HepG2 (cell line): ENCODE data around the gene IRF4. TPM values are rescaled to one million over a fixed set of nuclear protein-coding genes. Genes with fewer than 3 reads are reported as not detected.
A peak's percentile ranks its signal among the peaks of the same experiment; 100 is the strongest.

ENCODE experiments used
- ATAC-seq: fragments of 200-7000 bp; cut with Tn5 transposase; 3 replicates; pipeline ENCODE4 v1.9.1; 2020; ENCODE audit warnings: mild to moderate bottlenecking, moderate library complexity
- BruUV-seq: library from RNA; stranded (reverse); fragments of 400-500 nt; replicated peaks from 2 replicates; lab custom pipeline; 2021; lab: Mats Ljungman, UMichigan
- CTCF ChIA-PET: fragments of 300-600 bp; formaldehyde crosslinking; extraction: SDS; loops from one replicate; lab custom pipeline; 2021; ENCODE audit warnings: low total read pairs, inconsistent platforms, low intra/inter-chr PET ratio; lab: Yijun Ruan, JAX
- POLR2A ChIA-PET: fragments of 350-600 bp; sonication (Branson Sonifier 250); formaldehyde crosslinking; loops from one replicate; lab custom pipeline; 2020; ENCODE audit warnings: antibody characterized with exemption, inconsistent platforms; lab: Yijun Ruan, JAX
- DNase-seq: peaks from one replicate; pipeline ENCODE4 v3.0.0-alpha.2; 2015; ENCODE audit warnings: low spot score
- FAIRE-seq: peaks from 3 replicates; lab custom pipeline; 2011; peaks lifted over from hg19 to GRCh38; lab: Jason Lieb, UNC
- H2AFZ ChIP-seq: one replicate; pipeline ENCODE4 v1.6.1; 2011; ENCODE audit warnings: low read length, inconsistent platforms
- H3K27ac ChIP-seq: fragments of 300-600 bp; 3 replicates; pipeline ENCODE4 v1.8.0; 2011; ENCODE audit warnings: mixed run types, mild to moderate bottlenecking, mixed read lengths, low read length, inconsistent platforms; ENCODE audit not compliant: insufficient read depth; ENCODE audit errors: extremely low read length
- H3K27me3 ChIP-seq, 2 experiments: fragments of 200-600 bp in 1 of 2; 2 replicates in 1 of 2; 3 replicates in 1 of 2; pipeline versions ENCODE4 v1.6.0 to v1.8.0; 2011; ENCODE audit warnings: low read length in 2 of 2, mild to moderate bottlenecking in 2 of 2, moderate library complexity in 2 of 2, inconsistent platforms in 1 of 2; ENCODE audit not compliant: insufficient read depth in 2 of 2, control insufficient read depth in 1 of 2
- H3K36me3 ChIP-seq, 2 experiments: fragments of 200-600 bp in 1 of 2; replicated peaks in 1 of 2; 2 replicates in 1 of 2; 3 replicates in 1 of 2; pipeline versions ENCODE4 v1.5.1 to v1.8.0; 2011; ENCODE audit warnings: low read length in 2 of 2, inconsistent platforms in 1 of 2; ENCODE audit not compliant: insufficient read depth in 2 of 2, control insufficient read depth in 1 of 2
- H3K4me1 ChIP-seq: 2 replicates; pipeline ENCODE4 v1.5.1; 2012; ENCODE audit warnings: low read length, inconsistent platforms; ENCODE audit not compliant: insufficient read depth
- H3K4me2 ChIP-seq: 2 replicates; pipeline ENCODE4 v1.6.0; 2011; ENCODE audit warnings: low read depth, low read length, inconsistent platforms
- H3K4me3 ChIP-seq, 3 experiments: fragments of 200-600 bp in 1 of 3; sonication (generic), shearing (Covaris generic) in 1 of 3; replicated peaks in 1 of 3; 2 replicates each; pipeline ENCODE4 v1.5.1; 2011 to 2016; ENCODE audit warnings: low read length in 3 of 3, inconsistent platforms in 2 of 3, low read depth in 2 of 3, mild to moderate bottlenecking in 2 of 3, control low read depth in 1 of 3, mixed read lengths in 1 of 3; ENCODE audit not compliant: insufficient read depth in 1 of 3
- H3K79me2 ChIP-seq: one replicate; pipeline ENCODE4 v1.6.1; 2011; ENCODE audit warnings: low read length, inconsistent platforms; ENCODE audit not compliant: insufficient read depth
- H3K9ac ChIP-seq: 2 replicates; pipeline ENCODE4 v1.6.0; 2011; ENCODE audit warnings: mild to moderate bottlenecking, low read depth, low read length, inconsistent platforms; ENCODE audit not compliant: insufficient read depth
- H3K9me3 ChIP-seq: 2 replicates; pipeline ENCODE4 v1.5.1; 2012; ENCODE audit warnings: mild to moderate bottlenecking, low read length
- H4K20me1 ChIP-seq: 2 replicates; pipeline ENCODE4 v1.6.0; 2011; ENCODE audit warnings: inconsistent platforms, mild to moderate bottlenecking, low read length, moderate library complexity; ENCODE audit not compliant: insufficient read depth
- MAX ChIP-seq: IDR thresholded peaks from 2 replicates; pipeline ENCODE4 v1.6.1; 2012; ENCODE audit warnings: inconsistent platforms
- MNT ChIP-seq: fragments of 450-650 bp; IDR thresholded peaks from 2 replicates; pipeline ENCODE4 v1.6.1; 2016
- NFYC ChIP-seq: IDR thresholded peaks from 2 replicates; pipeline ENCODE4 v1.6.1; 2016; ENCODE audit warnings: missing genetic modification reagents, missing compliant biosample characterization
- RFX3 ChIP-seq: IDR thresholded peaks from 2 replicates; pipeline ENCODE4 v1.6.1; 2016; ENCODE audit warnings: missing biosample characterization, missing genetic modification reagents
- SMARCC2 ChIP-seq: fragments of 450-650 bp; IDR thresholded peaks from 2 replicates; pipeline ENCODE4 v1.6.1; 2017; ENCODE audit warnings: antibody characterized with exemption, mild to moderate bottlenecking
- ZKSCAN5 ChIP-seq: sonication (generic); formaldehyde crosslinking; IDR thresholded peaks from 2 replicates; pipeline ENCODE4 v1.5.1; 2020; ENCODE audit warnings: mild to moderate bottlenecking, missing genetic modification reagents
- ZNF451 ChIP-seq: sonication (generic); formaldehyde crosslinking; IDR thresholded peaks from 2 replicates; pipeline ENCODE4 v1.5.0; 2020; ENCODE audit warnings: mild to moderate bottlenecking, missing genetic modification reagents
- ZNF558 ChIP-seq: sonication (generic); formaldehyde crosslinking; IDR thresholded peaks from 2 replicates; pipeline ENCODE4 v1.9.0; 2022; ENCODE audit warnings: mild to moderate bottlenecking, missing genetic modification reagents, borderline replicate concordance
- ZNF737 ChIP-seq: sonication (generic); formaldehyde crosslinking; IDR thresholded peaks from 2 replicates; pipeline ENCODE4 v1.5.0; 2020; ENCODE audit warnings: missing genetic modification reagents, mild to moderate bottlenecking, borderline replicate concordance
- WGBS: methylation state at CpG from one replicate; pipeline ENCODE4 v1.1.6; 2017; ENCODE audit warnings: low lambda C conversion rate; 5-methylcytosine and 5-hydroxymethylcytosine counted together
- in situ Hi-C: cut with HindIII; loops from 2 replicates; pipeline ENCODE4 v1.10.0; 2017; ENCODE audit warnings: low pct_unique_long_range_greater_than_20kb; ENCODE audit not compliant: extremely low pct_ligation_motif_present
- intact Hi-C: fragments of 100-400 bp; cut with micrococcal nuclease; formaldehyde crosslinking; loops from one replicate; pipeline ENCODE4 v1.10.0; 2022; ENCODE audit not compliant: unreplicated experiment
- polyA plus RNA-seq, 8 experiments: library from polyadenylated mRNA; depleted of rRNA in 3 of 8; stranded (reverse) in 7 of 8; unstranded in 1 of 8; fragments of >200 nt; fragmentation: Illumina TruSeq in 4 of 8; extraction: Trizol in 4 of 8; gene quantifications; 2 replicates each; pipeline versions ENCODE4 v1.2.1 to v1.2.3, GENCODE V29; 2011 to 2016; ENCODE audit warnings: low read depth in 4 of 8, missing spikeins in 1 of 8, mixed read lengths in 1 of 8; ENCODE audit not compliant: insufficient read depth in 1 of 8
- total RNA-seq, 5 experiments: library from RNA; depleted of rRNA; stranded (reverse); fragments of >200 nt; fragmentation: Illumina TruSeq; extraction: Trizol; gene quantifications; 2 replicates each; pipeline ENCODE4 v1.2.3, GENCODE V29; 2016; ENCODE audit warnings: low read depth in 1 of 5
- TF ChIP-seq, protein P1 (sequence below): sonication (generic); formaldehyde crosslinking; IDR thresholded peaks from 2 replicates; pipeline ENCODE4 v1.4.0; 2020; ENCODE audit warnings: missing genetic modification reagents, low read depth, mild to moderate bottlenecking, borderline replicate concordance
- TF ChIP-seq, protein P2 (sequence below): IDR thresholded peaks from 2 replicates; pipeline ENCODE4 v1.6.1; 2012; ENCODE audit warnings: low read depth, low read length, improper control_type of control experiment
- TF ChIP-seq, protein P3 (sequence below): sonication (generic); formaldehyde crosslinking; conservative IDR thresholded peaks from 2 replicates; pipeline ENCODE4 v1.4.0; 2020; ENCODE audit warnings: missing genetic modification reagents

IRF4 gene
- total and polyA plus RNA-seq, 2 of the 13 experiments (the other 11 are each of a cell fraction or from before 2014, with no cell fraction given), result 0.07 to 0.09 TPM

DNA sequence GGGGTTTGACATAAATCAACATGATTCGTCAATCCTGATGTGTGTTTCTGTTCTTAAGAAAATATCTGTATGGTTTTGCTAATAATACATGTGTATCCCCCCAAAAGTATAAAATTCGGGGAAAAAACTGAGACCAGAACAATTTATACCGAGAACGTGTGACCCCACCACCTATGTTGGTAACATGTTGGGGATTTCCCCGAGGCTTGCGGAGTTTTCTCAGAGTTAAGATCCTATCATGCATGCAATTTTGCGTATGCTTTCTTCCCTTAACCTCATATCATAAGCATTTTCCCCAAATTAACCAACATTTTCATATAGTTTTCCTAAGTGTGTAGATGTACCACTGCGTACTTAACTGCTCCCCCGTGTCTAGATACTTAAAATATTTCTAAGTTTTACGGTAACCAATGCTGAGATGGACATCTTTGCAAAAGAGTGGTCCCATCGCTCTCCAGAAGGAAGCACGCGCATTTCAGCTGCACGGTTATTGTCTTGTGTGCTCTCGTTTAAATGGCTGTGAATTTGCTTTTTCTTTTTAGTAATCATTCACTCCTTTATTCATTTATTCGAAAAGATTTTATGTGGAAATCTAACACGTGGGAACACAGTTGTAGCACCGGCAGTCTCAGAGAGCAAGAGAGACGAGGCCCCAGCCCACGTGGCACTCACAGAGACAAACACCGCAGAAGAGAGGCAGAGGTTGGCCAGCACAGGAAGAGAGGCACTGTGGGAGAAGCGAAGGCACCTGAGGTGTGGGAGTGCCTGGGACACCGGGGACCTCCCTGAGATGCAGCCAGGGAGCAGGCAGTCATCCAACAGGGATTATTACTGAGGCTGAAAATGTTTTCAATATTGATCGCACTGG, 13.2 kb upstream of the IRF4 start:
- intact Hi-C loops, result no loop called here
- no peaks in the 10 kb centered on the region for H3K36me3 ChIP-seq
- H3K4me2 ChIP-seq, result no peak overlapping the region
- FAIRE-seq (peak; percentile 46), DNase-seq (no peak), ATAC-seq (peak; percentile 22)
- H3K27ac ChIP-seq, result no peak overlapping the region
- H3K79me2 ChIP-seq, result no peaks in the 10 kb centered on the region
- H2AFZ ChIP-seq, result no peak overlapping the region
- H3K9me3 ChIP-seq, result no peaks in the 10 kb centered on the region
- no peaks in the 10 kb centered on the region for H3K4me1 ChIP-seq
- H3K4me3 ChIP-seq, result no peak overlapping the region
- in situ Hi-C loops, result no loop called here
- TF ChIP-seq ZNF737 (CRISPR knock-in tag), result 0 out of 2 replicates have a peak, but pooled peaks have one; percentile 79
- TF ChIP-seq ZNF451 (CRISPR knock-in tag), result no peak
- no peak for TF ChIP-seq ZKSCAN5 (CRISPR knock-in tag)
- peak; percentile 97 for TF ChIP-seq MNT
- TF ChIP-seq, protein P1, sequence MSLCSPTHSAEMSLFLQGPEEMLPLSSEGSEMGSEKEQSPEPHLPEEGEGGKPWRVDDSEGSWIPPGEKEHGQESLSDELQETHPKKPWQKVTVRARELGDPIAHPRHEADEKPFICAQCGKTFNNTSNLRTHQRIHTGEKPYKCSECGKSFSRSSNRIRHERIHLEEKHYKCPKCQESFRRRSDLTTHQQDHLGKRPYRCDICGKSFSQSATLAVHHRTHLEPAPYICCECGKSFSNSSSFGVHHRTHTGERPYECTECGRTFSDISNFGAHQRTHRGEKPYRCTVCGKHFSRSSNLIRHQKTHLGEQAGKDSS (CRISPR knock-in tag), result no peak
- TF ChIP-seq, protein P2, sequence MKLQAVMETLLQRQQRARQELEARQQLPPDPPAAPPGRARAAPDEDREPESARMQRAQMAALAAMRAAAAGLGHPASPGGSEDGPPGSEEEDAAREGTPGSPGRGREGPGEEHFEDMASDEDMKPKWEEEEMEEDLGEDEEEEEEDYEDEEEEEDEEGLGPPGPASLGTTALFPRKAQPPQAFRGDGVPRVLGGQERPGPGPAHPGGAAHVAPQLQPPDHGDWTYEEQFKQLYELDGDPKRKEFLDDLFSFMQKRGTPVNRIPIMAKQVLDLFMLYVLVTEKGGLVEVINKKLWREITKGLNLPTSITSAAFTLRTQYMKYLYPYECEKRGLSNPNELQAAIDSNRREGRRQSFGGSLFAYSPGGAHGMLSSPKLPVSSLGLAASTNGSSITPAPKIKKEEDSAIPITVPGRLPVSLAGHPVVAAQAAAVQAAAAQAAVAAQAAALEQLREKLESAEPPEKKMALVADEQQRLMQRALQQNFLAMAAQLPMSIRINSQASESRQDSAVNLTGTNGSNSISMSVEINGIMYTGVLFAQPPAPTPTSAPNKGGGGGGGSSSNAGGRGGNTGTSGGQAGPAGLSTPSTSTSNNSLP, result no peak
- no peak for TF ChIP-seq SMARCC2
- no peak for TF ChIP-seq RFX3 (CRISPR knock-in tag)
- no peak for TF ChIP-seq ZNF558 (CRISPR knock-in tag)
- peak; percentile 31; the same call in 1 of the 2 replicates for TF ChIP-seq MAX
- TF ChIP-seq, protein P3, sequence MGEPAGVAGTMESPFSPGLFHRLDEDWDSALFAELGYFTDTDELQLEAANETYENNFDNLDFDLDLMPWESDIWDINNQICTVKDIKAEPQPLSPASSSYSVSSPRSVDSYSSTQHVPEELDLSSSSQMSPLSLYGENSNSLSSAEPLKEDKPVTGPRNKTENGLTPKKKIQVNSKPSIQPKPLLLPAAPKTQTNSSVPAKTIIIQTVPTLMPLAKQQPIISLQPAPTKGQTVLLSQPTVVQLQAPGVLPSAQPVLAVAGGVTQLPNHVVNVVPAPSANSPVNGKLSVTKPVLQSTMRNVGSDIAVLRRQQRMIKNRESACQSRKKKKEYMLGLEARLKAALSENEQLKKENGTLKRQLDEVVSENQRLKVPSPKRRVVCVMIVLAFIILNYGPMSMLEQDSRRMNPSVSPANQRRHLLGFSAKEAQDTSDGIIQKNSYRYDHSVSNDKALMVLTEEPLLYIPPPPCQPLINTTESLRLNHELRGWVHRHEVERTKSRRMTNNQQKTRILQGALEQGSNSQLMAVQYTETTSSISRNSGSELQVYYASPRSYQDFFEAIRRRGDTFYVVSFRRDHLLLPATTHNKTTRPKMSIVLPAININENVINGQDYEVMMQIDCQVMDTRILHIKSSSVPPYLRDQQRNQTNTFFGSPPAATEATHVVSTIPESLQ (CRISPR knock-in tag), result no peak
- no peak for TF ChIP-seq NFYC
- ChIA-PET POLR2A (no interaction called here), CTCF (no interaction called here)
- no peaks in the 10 kb centered on the region; the same call in 1 of the 2 replicates for H4K20me1 ChIP-seq
- WGBS, result 43% methylated on average over 24 of the region's 24 CpGs
- no peak overlapping the region for H3K9ac ChIP-seq
- peaks cover 16 to 91% of the 10 kb centered on the region in 2 experiments for H3K27me3 ChIP-seq
- no TSS peak for BruUV-seq
